Nephron (organoid): ENCODE measurements around the gene BCL7B.

ENCODE experiments used
- H3K27ac Mint-ChIP-seq, 3 experiments: 2 replicates each; pipeline ENCODE4 v1.8.0; 2020; ENCODE audit warnings: mixed read lengths in 3 of 3, mild to moderate bottlenecking in 2 of 3, moderate library complexity in 1 of 3
- H3K27me3 Mint-ChIP-seq: 2 replicates; pipeline ENCODE4 v1.8.0; 2021; ENCODE audit warnings: low read depth, mild to moderate bottlenecking, moderate library complexity, mixed read lengths
- H3K36me3 Mint-ChIP-seq: 2 replicates; pipeline ENCODE4 v1.8.0; 2020; ENCODE audit warnings: low read depth, mixed read lengths
- H3K4me1 Mint-ChIP-seq: 2 replicates; pipeline ENCODE4 v1.8.0; 2020; ENCODE audit warnings: mixed read lengths
- H3K4me3 Mint-ChIP-seq, 3 experiments: 2 replicates each; pipeline ENCODE4 v1.8.0; 2020; ENCODE audit warnings: mild to moderate bottlenecking in 3 of 3, mixed read lengths in 3 of 3, moderate library complexity in 2 of 3
- H3K9me3 Mint-ChIP-seq: 2 replicates; pipeline ENCODE4 v1.8.0; 2020; ENCODE audit warnings: mixed read lengths
- TF ChIP-seq, protein P1 (sequence below), 3 experiments: fragments of 200-600 bp; sonication (generic); IDR thresholded peaks; one replicate each; pipeline ENCODE4 v1.5.0; 2021; ENCODE audit warnings: antibody characterized with exemption in 3 of 3; ENCODE audit not compliant: unreplicated experiment in 3 of 3

Gene BCL7B

DNA sequence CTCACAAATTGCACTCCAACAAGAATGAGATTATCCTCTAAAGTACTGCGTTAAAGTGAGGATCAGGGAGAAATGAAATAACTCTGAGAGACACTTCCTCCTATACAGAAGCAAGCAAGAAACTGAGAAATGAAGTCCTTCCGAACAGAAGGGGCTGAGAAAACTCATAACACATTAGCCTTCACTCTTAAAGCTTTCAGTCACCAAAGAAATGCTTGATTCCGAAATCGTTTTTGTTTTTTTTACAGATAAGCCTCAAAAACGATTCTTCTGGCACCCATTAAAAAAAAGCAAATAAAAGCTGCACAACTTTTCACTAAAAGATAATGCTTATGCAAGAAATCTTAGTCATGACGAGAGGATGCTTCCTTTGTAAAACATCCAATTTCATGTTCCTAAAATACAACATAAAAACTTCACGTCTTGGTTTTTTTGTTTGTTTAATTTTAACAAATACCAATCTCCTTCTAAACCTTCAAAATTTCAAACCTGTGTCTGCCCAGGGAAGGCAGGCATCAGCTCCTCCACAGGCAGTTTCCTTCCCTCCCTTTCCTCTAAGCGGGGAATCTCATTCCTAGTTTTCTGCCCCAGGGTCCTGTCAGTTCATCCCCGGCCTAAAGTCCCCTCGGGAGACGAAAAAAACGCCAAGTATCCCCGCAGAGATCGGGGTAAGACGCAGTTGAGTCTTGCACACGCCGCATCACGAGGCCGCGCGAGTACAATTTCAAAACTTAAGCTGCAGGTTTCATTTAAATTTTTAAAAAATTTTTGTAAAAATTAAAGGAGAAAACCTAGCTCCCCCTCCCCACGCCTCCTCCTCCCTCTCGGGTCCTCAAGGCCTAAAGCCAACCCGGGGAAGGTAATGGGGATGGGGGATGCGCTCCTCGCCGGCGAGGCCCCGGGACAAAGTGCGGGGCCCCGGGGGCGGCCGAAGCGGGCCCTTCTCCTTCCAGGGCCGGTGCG lies 36.5 kb downstream of the BCL7B start:
- peaks cover 34% of the 10 kb centered on the region for H3K36me3 Mint-ChIP-seq
- TF ChIP-seq, protein P1, sequence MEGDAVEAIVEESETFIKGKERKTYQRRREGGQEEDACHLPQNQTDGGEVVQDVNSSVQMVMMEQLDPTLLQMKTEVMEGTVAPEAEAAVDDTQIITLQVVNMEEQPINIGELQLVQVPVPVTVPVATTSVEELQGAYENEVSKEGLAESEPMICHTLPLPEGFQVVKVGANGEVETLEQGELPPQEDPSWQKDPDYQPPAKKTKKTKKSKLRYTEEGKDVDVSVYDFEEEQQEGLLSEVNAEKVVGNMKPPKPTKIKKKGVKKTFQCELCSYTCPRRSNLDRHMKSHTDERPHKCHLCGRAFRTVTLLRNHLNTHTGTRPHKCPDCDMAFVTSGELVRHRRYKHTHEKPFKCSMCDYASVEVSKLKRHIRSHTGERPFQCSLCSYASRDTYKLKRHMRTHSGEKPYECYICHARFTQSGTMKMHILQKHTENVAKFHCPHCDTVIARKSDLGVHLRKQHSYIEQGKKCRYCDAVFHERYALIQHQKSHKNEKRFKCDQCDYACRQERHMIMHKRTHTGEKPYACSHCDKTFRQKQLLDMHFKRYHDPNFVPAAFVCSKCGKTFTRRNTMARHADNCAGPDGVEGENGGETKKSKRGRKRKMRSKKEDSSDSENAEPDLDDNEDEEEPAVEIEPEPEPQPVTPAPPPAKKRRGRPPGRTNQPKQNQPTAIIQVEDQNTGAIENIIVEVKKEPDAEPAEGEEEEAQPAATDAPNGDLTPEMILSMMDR (IDR thresholded peaks at IDR 0.05; ENCODE audit: unreplicated experiment in 3 of 3), result no peak
- H3K9me3 Mint-ChIP-seq, result no peaks in the 10 kb centered on the region
- peak overlapping the region; percentile 74 to 91 (median 83) for H3K27ac Mint-ChIP-seq
- H3K27me3 Mint-ChIP-seq, result no peaks in the 10 kb centered on the region
- peak overlapping the region; percentile 88 to 92 (median 90) for H3K4me3 Mint-ChIP-seq
- H3K4me1 Mint-ChIP-seq, result peaks cover 45% of the 10 kb centered on the region

DNA sequence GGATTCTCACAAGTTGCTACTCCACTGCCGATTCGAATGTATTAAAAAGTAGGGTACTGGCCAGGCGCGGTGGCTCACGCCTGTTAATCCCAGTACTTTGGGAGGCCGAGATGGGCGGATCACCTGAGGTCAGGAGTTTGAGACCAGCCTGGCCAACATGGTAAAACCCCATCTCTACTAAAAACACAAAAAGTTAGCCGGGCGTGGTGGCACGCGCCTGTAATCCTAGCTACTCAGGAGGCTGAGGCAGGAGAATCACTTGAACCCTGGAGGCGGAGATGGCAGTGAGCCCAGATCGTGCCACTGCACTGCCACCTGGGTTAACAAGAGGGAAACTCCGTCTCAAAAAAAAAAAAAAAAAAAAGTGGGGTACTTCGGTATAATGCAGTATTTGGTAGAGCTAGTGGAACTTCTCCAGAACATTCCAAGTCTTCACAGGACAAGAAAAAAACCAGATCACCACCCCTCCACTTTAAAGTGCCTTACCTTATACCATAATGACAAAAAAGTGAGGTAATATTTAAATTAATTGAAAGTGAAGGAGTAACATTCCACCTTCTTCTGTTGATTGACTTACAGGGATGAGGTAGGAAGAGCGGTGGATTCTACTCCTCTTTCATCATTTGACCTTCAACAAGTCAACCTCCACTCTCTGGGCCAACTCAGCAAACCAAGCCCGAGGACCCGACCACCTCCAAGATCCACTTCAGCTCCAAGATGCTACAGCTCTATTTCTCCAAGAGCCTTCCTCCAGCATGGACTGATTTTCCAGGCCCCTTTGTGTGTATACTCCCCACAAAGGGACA lies 37.4 kb downstream of the BCL7B start:
- H3K9me3 Mint-ChIP-seq, result no peaks in the 10 kb centered on the region
- H3K27ac Mint-ChIP-seq, result peak overlapping the region; percentile 74 to 91 (median 83)
- H3K27me3 Mint-ChIP-seq, result no peaks in the 10 kb centered on the region
- H3K4me3 Mint-ChIP-seq, result peak overlapping the region; percentile 88 to 92 (median 90)
- TF ChIP-seq, protein P1 (IDR thresholded peaks at IDR 0.05; ENCODE audit: unreplicated experiment in 3 of 3), result no peak
- H3K4me1 Mint-ChIP-seq, result peaks cover 45% of the 10 kb centered on the region
- peaks cover 37% of the 10 kb centered on the region for H3K36me3 Mint-ChIP-seq

DNA sequence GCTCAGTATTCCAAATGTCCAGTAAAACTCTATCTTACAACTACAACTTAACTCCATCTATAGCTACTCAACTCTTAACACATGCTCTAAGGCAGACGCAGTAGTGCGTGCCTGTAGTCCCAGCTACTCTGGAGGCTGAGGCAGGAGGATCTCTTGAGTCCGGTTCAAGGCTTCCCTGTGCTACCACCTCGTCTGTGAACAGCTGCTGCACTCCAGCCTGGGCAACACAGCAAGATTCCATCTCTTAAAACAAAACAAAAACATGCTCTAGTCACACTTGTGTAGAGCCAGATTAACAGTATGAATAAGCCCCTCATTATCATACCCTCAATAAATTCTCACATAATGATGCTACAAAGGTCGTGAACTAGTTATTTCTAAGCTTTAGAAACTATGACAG lies 39.0 kb downstream of the BCL7B start:
- Mint-ChIP-seq H3K4me1 (peaks cover 45% of the 10 kb centered on the region), H3K36me3 (peaks cover 51% of the 10 kb centered on the region), H3K27ac (peak overlapping the region; percentile 58 to 62 (median 61)), H3K27me3 (no peaks in the 10 kb centered on the region), H3K4me3 (peak overlapping the region; percentile 88 to 92 (median 90)), H3K9me3 (no peaks in the 10 kb centered on the region)
- TF ChIP-seq, protein P1 (IDR thresholded peaks at IDR 0.05; ENCODE audit: unreplicated experiment in 3 of 3), result no peak

DNA sequence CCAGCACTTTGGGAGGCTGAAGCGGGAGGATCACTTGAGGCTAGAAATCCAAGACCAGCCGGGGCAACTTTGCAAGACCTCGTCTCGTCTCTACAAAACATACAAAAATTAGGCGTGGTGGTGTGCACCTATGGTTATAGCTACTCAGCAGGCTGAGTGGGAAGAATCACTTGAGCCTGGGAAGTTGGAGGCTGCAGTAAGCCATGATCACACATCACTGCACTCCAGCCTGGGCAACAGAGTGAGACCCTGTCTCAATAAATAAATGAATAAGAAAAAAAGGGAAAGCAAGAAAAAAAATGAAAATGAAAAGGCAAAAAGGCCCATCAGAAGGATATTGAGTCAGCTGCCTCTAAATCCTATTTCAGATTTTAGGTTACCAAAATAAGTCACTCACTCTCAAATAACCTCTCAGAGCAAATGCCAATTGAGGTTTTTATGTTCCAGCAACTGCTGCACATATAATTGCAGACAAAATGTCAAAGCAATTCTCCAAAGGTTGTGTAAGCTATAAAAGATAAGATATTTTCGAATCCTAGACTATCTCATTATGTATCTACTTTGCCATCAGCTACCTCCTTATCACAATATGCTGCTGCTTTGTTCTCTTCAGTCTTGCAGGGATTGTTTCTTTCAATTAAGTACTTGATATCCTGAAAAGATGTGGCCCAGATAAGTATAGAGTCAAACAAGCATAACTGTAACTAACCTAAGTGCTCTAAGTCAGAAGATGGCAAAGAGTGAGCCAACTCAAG lies 40.1 kb downstream of the BCL7B start:
- no peak overlapping the region for H3K27ac Mint-ChIP-seq
- H3K9me3 Mint-ChIP-seq, result no peaks in the 10 kb centered on the region
- TF ChIP-seq, protein P1 (IDR thresholded peaks at IDR 0.05; ENCODE audit: unreplicated experiment in 3 of 3), result no peak
- H3K4me3 Mint-ChIP-seq, result peak overlapping the region in 2 of 3 experiments; percentile 4 to 23
- peaks cover 58% of the 10 kb centered on the region for H3K36me3 Mint-ChIP-seq
- peaks cover 40% of the 10 kb centered on the region for H3K4me1 Mint-ChIP-seq
- no peaks in the 10 kb centered on the region for H3K27me3 Mint-ChIP-seq

DNA sequence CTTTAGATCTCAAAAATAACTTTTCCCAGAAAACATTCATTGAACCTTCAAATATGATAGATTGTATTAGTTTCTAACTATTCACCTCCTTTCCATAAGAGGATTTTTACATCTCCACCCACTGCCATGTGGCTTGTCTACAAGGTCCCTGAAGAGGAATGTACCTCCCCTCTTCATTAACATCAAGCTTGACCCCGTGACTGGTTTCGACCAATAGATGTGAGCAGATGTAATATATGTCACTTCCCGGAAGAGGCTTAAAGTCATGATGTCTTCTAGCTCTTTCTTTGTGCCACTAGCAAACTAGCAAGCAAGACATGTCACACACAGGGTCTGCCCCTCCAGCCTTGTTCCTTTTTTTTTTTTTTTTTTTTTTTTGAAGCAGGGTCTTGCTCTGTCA lies 42.3 kb downstream of the BCL7B start:
- Mint-ChIP-seq H3K36me3 (peaks cover 66% of the 10 kb centered on the region), H3K27ac (peak overlapping the region in 1 of 3 experiments; percentile 12), H3K4me1 (peaks cover 27% of the 10 kb centered on the region), H3K9me3 (no peaks in the 10 kb centered on the region), H3K27me3 (no peaks in the 10 kb centered on the region), H3K4me3 (no peak overlapping the region)
- TF ChIP-seq, protein P1 (IDR thresholded peaks at IDR 0.05; ENCODE audit: unreplicated experiment in 3 of 3), result no peak
